ENCODE data around the gene ADAMTS6.

DNA sequence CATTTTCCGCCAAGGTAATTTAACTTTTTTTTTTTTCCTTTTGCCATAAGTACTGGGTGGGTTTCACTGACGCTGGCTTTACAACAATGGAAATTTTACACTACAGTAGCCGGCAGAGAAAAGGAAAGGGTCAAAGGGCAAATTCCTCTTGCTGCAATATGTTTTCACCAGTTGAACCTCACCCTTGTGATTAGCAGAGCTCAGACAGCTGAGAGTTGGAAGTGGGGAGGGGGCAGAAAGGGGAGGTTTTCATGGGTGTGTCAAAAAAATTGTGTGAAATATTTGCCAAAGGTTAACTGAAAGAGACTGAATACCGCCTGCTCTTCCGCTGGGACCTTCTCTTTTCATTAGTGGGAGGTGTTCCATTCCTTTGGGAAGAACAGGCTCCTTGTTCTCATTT, 296.9 kb downstream of the ADAMTS6 start:
- TF ChIP-seq POLR2AphosphoS5 (IDR thresholded peaks at IDR 0.05; ENCODE audit: low read depth) (no peak), ZNF114 (CRISPR knock-in tag; IDR thresholded peaks at IDR 0.05) (no peak), EZH2phosphoT487 (IDR thresholded peaks at IDR 0.05; ENCODE audit: unreplicated experiment) (no peak), EZH2 (IDR thresholded peaks at IDR 0.05; ENCODE audit: low read depth, unreplicated experiment) (no peak)
- TF ChIP-seq, protein P1, sequence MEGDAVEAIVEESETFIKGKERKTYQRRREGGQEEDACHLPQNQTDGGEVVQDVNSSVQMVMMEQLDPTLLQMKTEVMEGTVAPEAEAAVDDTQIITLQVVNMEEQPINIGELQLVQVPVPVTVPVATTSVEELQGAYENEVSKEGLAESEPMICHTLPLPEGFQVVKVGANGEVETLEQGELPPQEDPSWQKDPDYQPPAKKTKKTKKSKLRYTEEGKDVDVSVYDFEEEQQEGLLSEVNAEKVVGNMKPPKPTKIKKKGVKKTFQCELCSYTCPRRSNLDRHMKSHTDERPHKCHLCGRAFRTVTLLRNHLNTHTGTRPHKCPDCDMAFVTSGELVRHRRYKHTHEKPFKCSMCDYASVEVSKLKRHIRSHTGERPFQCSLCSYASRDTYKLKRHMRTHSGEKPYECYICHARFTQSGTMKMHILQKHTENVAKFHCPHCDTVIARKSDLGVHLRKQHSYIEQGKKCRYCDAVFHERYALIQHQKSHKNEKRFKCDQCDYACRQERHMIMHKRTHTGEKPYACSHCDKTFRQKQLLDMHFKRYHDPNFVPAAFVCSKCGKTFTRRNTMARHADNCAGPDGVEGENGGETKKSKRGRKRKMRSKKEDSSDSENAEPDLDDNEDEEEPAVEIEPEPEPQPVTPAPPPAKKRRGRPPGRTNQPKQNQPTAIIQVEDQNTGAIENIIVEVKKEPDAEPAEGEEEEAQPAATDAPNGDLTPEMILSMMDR (conservative IDR thresholded peaks at IDR 0.05; ENCODE audit: low read depth in 2 of 2): no peak

Measured in GM23338 (cell line).